GM12878 (cell line): ENCODE measurements around the gene WDFY3. TPM values are rescaled to one million over a fixed set of nuclear protein-coding genes. Genes with fewer than 3 reads are reported as not detected.

ENCODE experiments used
- ATAC-seq: fragments of 200-7000 bp; cut with Tn5 transposase; 3 replicates; pipeline ENCODE4 v1.9.1; 2020; ENCODE audit warnings: mild to moderate bottlenecking, moderate library complexity
- BruUV-seq: library from RNA; stranded (reverse); fragments of 400-500 nt; replicated peaks from 2 replicates; lab custom pipeline; 2021; lab: Mats Ljungman, UMichigan
- CTCF ChIA-PET: fragments of 300-600 bp; sonication (Branson Sonifier 250); formaldehyde crosslinking; extraction: SDS; loops from one replicate; lab custom pipeline; 2021; ENCODE audit warnings: inconsistent platforms; lab: Yijun Ruan, JAX
- POLR2A ChIA-PET: fragments of 350-600 bp; formaldehyde crosslinking; extraction: SDS; loops from one replicate; lab custom pipeline; 2021; ENCODE audit warnings: inconsistent platforms; lab: Charles Lee
- RAD21 ChIA-PET: fragments of 300-600 bp; sonication (Branson Sonifier 250); formaldehyde crosslinking; loops from one replicate; lab custom pipeline; 2023; ENCODE audit warnings: antibody characterized with exemption; ENCODE audit not compliant: unreplicated experiment; lab: Charles Lee
- SMC1A ChIA-PET: fragments of 300-600 bp; sonication (Branson Sonifier 250); formaldehyde crosslinking; loops from one replicate; lab custom pipeline; 2023; ENCODE audit not compliant: unreplicated experiment, uncharacterized antibody; lab: Charles Lee
- DNase-seq: peaks from one replicate; pipeline ENCODE4 v3.0.0-alpha.2; 2011; ENCODE audit warnings: low read depth, low spot score
- FAIRE-seq: peaks from 3 replicates; lab custom pipeline; 2011; peaks lifted over from hg19 to GRCh38; lab: Jason Lieb, UNC
- H2AFZ ChIP-seq: 2 replicates; pipeline ENCODE4 v1.6.0; 2011; ENCODE audit warnings: low read depth, low read length, control low read depth; ENCODE audit not compliant: control insufficient read depth
- H3K27ac ChIP-seq: 2 replicates; pipeline ENCODE4 v1.5.1; 2011; ENCODE audit warnings: control low read depth; ENCODE audit not compliant: control insufficient read depth, insufficient read depth
- H3K27me3 ChIP-seq, 2 experiments: replicated peaks in 1 of 2; 2 replicates each; pipeline versions ENCODE4 v1.6.0 to v1.6.1; 2011; ENCODE audit warnings: low read length in 1 of 2; ENCODE audit not compliant: control insufficient read depth in 2 of 2, insufficient read depth in 2 of 2
- H3K36me3 ChIP-seq, 2 experiments: 2 replicates each; pipeline ENCODE4 v1.5.1; 2011; ENCODE audit warnings: low read length in 1 of 2; ENCODE audit not compliant: control insufficient read depth in 2 of 2, insufficient read depth in 2 of 2
- H3K4me1 ChIP-seq: 2 replicates; pipeline ENCODE4 v1.6.1; 2011; ENCODE audit warnings: mild to moderate bottlenecking, low read length, moderate library complexity, mixed read lengths; ENCODE audit not compliant: control insufficient read depth, insufficient read depth
- H3K4me2 ChIP-seq: 2 replicates; pipeline ENCODE4 v1.6.0; 2011; ENCODE audit warnings: control low read depth; ENCODE audit not compliant: control insufficient read depth, insufficient read depth
- H3K4me3 ChIP-seq: fragments of 200-600 bp; sonication (generic); 2 replicates; pipeline ENCODE4 v1.5.1; 2016
- H3K79me2 ChIP-seq: 2 replicates; pipeline ENCODE4 v1.6.0; 2011; ENCODE audit warnings: low read length; ENCODE audit not compliant: control insufficient read depth, insufficient read depth
- H3K9ac ChIP-seq: 2 replicates; pipeline ENCODE4 v1.8.0; 2011; ENCODE audit warnings: low read length, control low read depth, mixed read lengths; ENCODE audit not compliant: control insufficient read depth, insufficient read depth
- H3K9me3 ChIP-seq: replicated peaks from 3 replicates; pipeline ENCODE4 v1.5.1; 2011; ENCODE audit warnings: mild to moderate bottlenecking, low read length; ENCODE audit not compliant: control insufficient read depth, insufficient read depth
- H4K20me1 ChIP-seq: 2 replicates; pipeline ENCODE4 v1.6.0; 2011; ENCODE audit not compliant: control insufficient read depth, insufficient read depth
- BCL3 ChIP-seq: IDR thresholded peaks from 2 replicates; pipeline ENCODE4 v1.6.1; 2011; ENCODE audit warnings: borderline replicate concordance, low read depth, mild to moderate bottlenecking, moderate library complexity, low read length; ENCODE audit not compliant: insufficient read depth, poor library complexity, severe bottlenecking
- BRCA1 ChIP-seq: IDR thresholded peaks from 2 replicates; pipeline ENCODE4 v1.6.1; 2011; ENCODE audit warnings: low read depth, low read length, improper control_type of control experiment
- ELK1 ChIP-seq: IDR thresholded peaks from 2 replicates; pipeline ENCODE4 v1.6.1; 2012; ENCODE audit warnings: low read depth, low read length, improper control_type of control experiment
- IKZF1 ChIP-seq: fragments of 450-650 bp; conservative IDR thresholded peaks from 2 replicates; pipeline ENCODE4 v1.6.1; 2017; ENCODE audit warnings: antibody characterized with exemption, mild to moderate bottlenecking
- JUNB ChIP-seq: IDR thresholded peaks from 2 replicates; pipeline ENCODE4 v1.6.1; 2016; ENCODE audit warnings: antibody characterized with exemption, mild to moderate bottlenecking
- MXI1 ChIP-seq: fragments of 150-350 bp; IDR thresholded peaks from 2 replicates; pipeline ENCODE4 v1.6.1; 2011; ENCODE audit warnings: low read depth, mild to moderate bottlenecking, inconsistent platforms, low read length, improper control_type of control experiment
- POLR2A ChIP-seq: IDR thresholded peaks from 2 replicates; pipeline ENCODE4 v1.6.1; 2011; ENCODE audit warnings: low read depth, mild to moderate bottlenecking, low read length
- REST ChIP-seq: IDR thresholded peaks from 2 replicates; pipeline ENCODE4 v1.6.1; 2012; ENCODE audit warnings: mild to moderate bottlenecking, low read depth, low read length
- ZBTB11 ChIP-seq: fragments of 450-650 bp; formaldehyde crosslinking; IDR thresholded peaks from 2 replicates; pipeline ENCODE4 v1.5.0; 2022; ENCODE audit warnings: mild to moderate bottlenecking, missing genetic modification characterization
- WGBS: methylation state at CpG from one replicate; pipeline ENCODE4 v1.1.6; 2016; ENCODE audit warnings: low lambda C conversion rate; ENCODE audit not compliant: insufficient replicate concordance, insufficient coverage; ENCODE audit errors: missing lambda C conversion rate; 5-methylcytosine and 5-hydroxymethylcytosine counted together
- in situ Hi-C: fragments of 300-500 bp; cut with MboI; formaldehyde crosslinking; loops from 9 replicates; pipeline ENCODE4 v1.14.3; 2018; ENCODE audit warnings: mixed read lengths
- intact Hi-C: fragments of 100-400 bp; cut with micrococcal nuclease; formaldehyde crosslinking; loops from one replicate; pipeline ENCODE4 v1.14.2; 2022; ENCODE audit not compliant: unreplicated experiment
- polyA plus RNA-seq, 11 experiments: library from polyadenylated mRNA; depleted of rRNA in 4 of 11; unstranded in 6 of 11; stranded (reverse) in 5 of 11; fragments of >200 nt; fragmentation: Nextera tagmentation in 4 of 11; fragmentation: Illumina TruSeq in 1 of 11; extraction: Ambion mirVana in 4 of 11; extraction: Trizol in 1 of 11; gene quantifications; 1 replicate in 1 of 11; 2 replicates in 10 of 11; pipeline versions ENCODE4 v1.2.1 to v1.2.3, GENCODE V29; 2011 to 2016; ENCODE audit warnings: inconsistent platforms in 2 of 11, missing spikeins in 2 of 11, low read depth in 1 of 11
- total RNA-seq, 4 experiments: library from RNA; depleted of rRNA in 3 of 4; stranded (reverse); fragments of >200 nt in 3 of 4; fragmentation: Illumina TruSeq in 1 of 4; extraction: Trizol in 1 of 4; gene quantifications; 2 replicates each; pipeline versions ENCODE4 v1.2.1 to v1.2.3, GENCODE V29; 2013 to 2021

The WDFY3 gene
- total and polyA plus RNA-seq, 10 of the 15 experiments (the other 5 are each of a cell fraction or from before 2014, with no cell fraction given) = 0.01 to 0.23 (median 0.12) TPM; not detected in 2

- TF ChIP-seq BRCA1 (no peak), REST (no peak), ZBTB11 (CRISPR knock-in tag) (no peak)
- TF ChIP-seq, all 136 proteins: peak for 0
These were observed 184.0 kb downstream of the WDFY3 start (continued) for GRCh38 chr4:84782517-84782916.

GRCh38 chr4:84780719-84781118 is 185.8 kb downstream of the WDFY3 start:
- ATAC-seq = no peak
- ChIA-PET POLR2A (no interaction called here), CTCF (interaction anchor here (0.9 kb wide), 1 partner anchor 25 kb away, joined by 3 read pairs; no protein-coding TSS in a partner anchor), SMC1A (interaction anchor here (1.0 kb wide), 1 partner anchor 49 kb away, joined by 3 read pairs; no protein-coding TSS in a partner anchor), RAD21 (no interaction called here)
- Histone ChIP-seq H3K4me3 (no peak overlapping the region), H3K9ac (no peak overlapping the region), H3K4me2 (no peak overlapping the region), H3K4me1 (no peaks in the 10 kb centered on the region), H3K36me3 (no peaks in the 10 kb centered on the region), H3K79me2 (no peaks in the 10 kb centered on the region), H3K27ac (no peak overlapping the region), H3K9me3 (no peaks in the 10 kb centered on the region), H2AFZ (no peak overlapping the region), H3K27me3 (no peaks in the 10 kb centered on the region), H4K20me1 (no peaks in the 10 kb centered on the region)
- no peak for FAIRE-seq
- no TSS peak for BruUV-seq
- no peak for TF ChIP-seq ELK1
- no peak for TF ChIP-seq IKZF1
- TF ChIP-seq POLR2A = no peak
- TF ChIP-seq JUNB = no peak
- TF ChIP-seq MXI1 = no peak
- TF ChIP-seq BCL3 = no peak
- in situ Hi-C loops (no loop called here), intact Hi-C loops (no loop called here)
- 64% methylated on average over 3 of the region's 3 CpGs for WGBS
- no peak for DNase-seq
